ENCODE measurements around the gene TOE1.

Gene TOE1

DNA sequence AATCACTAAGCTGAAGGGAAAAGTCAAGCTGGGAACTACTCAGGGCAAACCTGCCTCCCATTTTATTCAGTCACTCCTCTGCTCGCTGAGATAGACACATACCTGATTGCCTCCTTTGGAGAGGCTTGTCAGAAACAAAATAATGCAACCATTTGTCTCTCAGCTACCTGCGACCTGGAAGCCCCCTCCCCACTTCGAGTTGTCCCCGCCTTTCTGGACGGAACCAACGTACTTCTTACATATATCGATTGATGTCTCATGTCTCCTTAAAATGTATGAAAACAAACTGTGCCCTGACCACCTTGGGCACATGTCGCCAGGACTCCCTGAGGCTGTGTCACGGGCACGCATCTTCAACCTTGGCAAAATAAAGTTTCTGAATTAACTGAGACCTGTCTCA is 34.7 kb upstream of the TOE1 start:
- TF ChIP-seq, protein P1, sequence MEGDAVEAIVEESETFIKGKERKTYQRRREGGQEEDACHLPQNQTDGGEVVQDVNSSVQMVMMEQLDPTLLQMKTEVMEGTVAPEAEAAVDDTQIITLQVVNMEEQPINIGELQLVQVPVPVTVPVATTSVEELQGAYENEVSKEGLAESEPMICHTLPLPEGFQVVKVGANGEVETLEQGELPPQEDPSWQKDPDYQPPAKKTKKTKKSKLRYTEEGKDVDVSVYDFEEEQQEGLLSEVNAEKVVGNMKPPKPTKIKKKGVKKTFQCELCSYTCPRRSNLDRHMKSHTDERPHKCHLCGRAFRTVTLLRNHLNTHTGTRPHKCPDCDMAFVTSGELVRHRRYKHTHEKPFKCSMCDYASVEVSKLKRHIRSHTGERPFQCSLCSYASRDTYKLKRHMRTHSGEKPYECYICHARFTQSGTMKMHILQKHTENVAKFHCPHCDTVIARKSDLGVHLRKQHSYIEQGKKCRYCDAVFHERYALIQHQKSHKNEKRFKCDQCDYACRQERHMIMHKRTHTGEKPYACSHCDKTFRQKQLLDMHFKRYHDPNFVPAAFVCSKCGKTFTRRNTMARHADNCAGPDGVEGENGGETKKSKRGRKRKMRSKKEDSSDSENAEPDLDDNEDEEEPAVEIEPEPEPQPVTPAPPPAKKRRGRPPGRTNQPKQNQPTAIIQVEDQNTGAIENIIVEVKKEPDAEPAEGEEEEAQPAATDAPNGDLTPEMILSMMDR (IDR thresholded peaks at IDR 0.05): no peak
- intact Hi-C loops (cut with DNase I; ENCODE audit: low total_unique reads): loop anchor here (10.0 kb wide), 1 partner anchor 520 kb away; the partner anchor contains the start of gene BEST4
- DNase-seq: peak in 1 of 2 donors; percentile 51
- Histone ChIP-seq H3K27ac (no peak overlapping the region), H3K4me3 (no peak overlapping the region), H3K4me1 (peaks cover 0 to 13% (median 8%) of the 10 kb centered on the region in 4 donors), H3K9me3 (no peaks in the 10 kb centered on the region), H3K27me3 (no peaks in the 10 kb centered on the region), H3K36me3 (no peaks in the 10 kb centered on the region)

DNA sequence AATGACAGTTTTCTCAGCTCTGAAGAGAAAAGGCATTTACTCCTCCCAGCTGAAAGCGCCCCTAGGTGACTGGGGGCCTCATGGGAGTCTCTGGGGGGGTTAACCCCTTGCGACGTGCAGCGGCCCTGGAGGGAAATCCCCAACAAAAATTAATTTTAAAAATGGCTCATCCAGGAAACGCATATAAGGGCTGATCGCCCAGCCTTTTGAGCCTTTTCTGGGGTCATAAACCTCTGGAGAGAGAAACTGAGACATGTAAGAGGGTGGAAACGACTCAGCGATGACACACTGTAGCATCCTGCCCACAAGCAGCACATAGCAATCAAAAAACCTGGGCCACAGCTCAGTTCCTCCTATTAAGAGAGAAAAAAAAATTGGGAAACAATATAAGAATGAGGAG is 33.7 kb upstream of the TOE1 start:
- no peak overlapping the region for H3K27ac ChIP-seq
- no peak for DNase-seq
- TF ChIP-seq, protein P1 (IDR thresholded peaks at IDR 0.05): no peak
- intact Hi-C loops (cut with DNase I; ENCODE audit: low total_unique reads): loop anchor here (10.0 kb wide), 1 partner anchor 522 kb away; the partner anchor contains the start of gene BEST4
- H3K4me1 ChIP-seq: peaks cover 0 to 13% (median 8%) of the 10 kb centered on the region in 4 donors
- H3K4me3 ChIP-seq: no peak overlapping the region
- no peaks in the 10 kb centered on the region for H3K36me3 ChIP-seq
- no peaks in the 10 kb centered on the region for H3K27me3 ChIP-seq
- H3K9me3 ChIP-seq: no peaks in the 10 kb centered on the region

DNA sequence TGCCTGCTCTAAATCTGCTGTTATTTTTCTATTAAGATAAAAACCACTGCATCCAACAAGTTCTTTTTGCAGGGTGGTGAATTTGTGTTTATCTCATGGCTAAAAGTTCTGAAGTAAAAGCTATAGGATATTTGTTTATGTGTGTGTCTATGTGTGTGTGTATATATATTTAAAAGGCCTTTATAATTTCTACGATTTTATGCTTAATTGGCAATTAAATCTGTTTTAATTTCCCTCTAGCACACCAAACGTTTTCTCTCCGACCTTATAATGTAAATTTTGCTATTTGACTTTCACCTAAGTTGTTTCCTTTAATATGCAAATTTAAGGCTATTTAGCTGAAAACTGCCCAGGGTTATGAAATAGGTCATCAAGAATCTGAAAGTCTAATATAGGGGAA is 33.1 kb upstream of the TOE1 start:
- TF ChIP-seq, protein P1 (IDR thresholded peaks at IDR 0.05): no peak
- intact Hi-C loops (cut with DNase I; ENCODE audit: low total_unique reads): loop anchor here (10.0 kb wide), 1 partner anchor 522 kb away; the partner anchor contains the start of gene BEST4
- Histone ChIP-seq H3K9me3 (no peaks in the 10 kb centered on the region), H3K27ac (no peak overlapping the region), H3K36me3 (no peaks in the 10 kb centered on the region), H3K4me3 (no peak overlapping the region), H3K4me1 (peaks cover 0 to 13% (median 8%) of the 10 kb centered on the region in 4 donors), H3K27me3 (no peaks in the 10 kb centered on the region)
- DNase-seq: no peak

DNA sequence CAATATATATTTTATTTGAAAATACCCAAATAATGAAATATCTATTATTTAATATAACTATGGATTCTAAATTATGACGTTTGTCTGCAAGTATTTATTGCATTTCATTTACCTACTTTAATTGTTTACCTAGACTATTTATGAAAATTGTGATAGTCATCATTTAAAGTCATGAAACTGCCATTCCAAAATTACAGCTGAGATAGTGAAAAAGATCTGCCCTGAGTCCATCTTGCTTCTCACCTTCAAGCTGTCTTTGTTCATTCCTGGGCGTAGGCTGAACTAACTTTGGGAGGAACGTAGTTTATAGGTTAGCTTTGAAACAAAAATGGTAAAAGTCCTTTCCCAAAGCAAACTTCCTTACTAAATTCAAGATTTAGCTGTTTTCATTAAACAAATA is 25.7 kb upstream of the TOE1 start:
- no peak overlapping the region for H3K27ac ChIP-seq
- no peaks in the 10 kb centered on the region for H3K4me1 ChIP-seq
- no peak overlapping the region for H3K4me3 ChIP-seq
- intact Hi-C loops (cut with DNase I; ENCODE audit: low total_unique reads): no loop called here
- no peak for DNase-seq
- H3K36me3 ChIP-seq: no peaks in the 10 kb centered on the region
- H3K27me3 ChIP-seq: no peaks in the 10 kb centered on the region
- TF ChIP-seq, protein P1 (IDR thresholded peaks at IDR 0.05): no peak
- no peaks in the 10 kb centered on the region for H3K9me3 ChIP-seq

DNA sequence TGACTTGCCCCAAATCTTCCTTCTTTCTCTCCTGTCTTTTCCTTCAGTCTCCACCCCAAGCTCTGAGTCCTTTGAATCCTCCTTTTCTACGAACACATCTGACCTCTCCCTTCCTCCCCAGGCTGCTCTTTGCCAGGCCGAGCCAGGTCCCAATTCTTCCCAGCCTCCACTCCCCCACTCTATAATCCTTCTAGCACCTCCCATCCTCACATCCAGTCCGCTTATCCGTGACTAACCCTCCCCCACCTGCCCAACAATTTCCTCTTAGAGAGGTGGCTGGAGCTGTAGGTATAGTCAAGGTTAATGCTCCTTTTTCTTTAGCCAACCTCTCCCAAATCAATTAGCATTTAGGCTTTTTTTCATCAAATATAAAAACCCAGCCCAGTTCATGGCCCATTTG is 22.8 kb upstream of the TOE1 start:
- Histone ChIP-seq H3K9me3 (no peaks in the 10 kb centered on the region), H3K4me1 (no peaks in the 10 kb centered on the region), H3K4me3 (no peak overlapping the region), H3K27me3 (no peaks in the 10 kb centered on the region), H3K27ac (no peak overlapping the region), H3K36me3 (no peaks in the 10 kb centered on the region)
- TF ChIP-seq, protein P1 (IDR thresholded peaks at IDR 0.05): no peak
- intact Hi-C loops (cut with DNase I; ENCODE audit: low total_unique reads): no loop called here
- peak in 1 of 2 donors; percentile 20 for DNase-seq

DNA sequence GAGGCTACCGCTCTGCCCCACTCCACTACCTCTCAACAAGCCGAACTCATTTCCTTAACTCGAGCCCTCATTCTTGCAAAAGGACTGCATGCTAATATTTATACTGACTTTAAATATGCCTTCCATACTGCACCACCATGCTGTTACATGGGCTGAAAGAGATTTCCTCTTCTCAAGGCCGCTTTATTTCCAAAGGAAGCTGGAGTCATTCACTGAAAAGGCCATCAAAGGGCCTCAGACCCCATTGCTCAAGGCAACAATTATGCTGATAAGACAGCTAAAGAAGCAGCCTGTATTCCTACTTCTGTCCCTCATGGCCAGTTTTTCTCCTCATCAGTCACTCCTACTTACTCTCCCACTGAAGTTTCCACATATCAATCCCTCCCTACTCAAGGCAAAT is 20.2 kb upstream of the TOE1 start:
- no peak for DNase-seq
- Histone ChIP-seq H3K36me3 (no peaks in the 10 kb centered on the region), H3K4me3 (no peak overlapping the region), H3K4me1 (no peaks in the 10 kb centered on the region), H3K9me3 (no peaks in the 10 kb centered on the region), H3K27me3 (no peaks in the 10 kb centered on the region), H3K27ac (no peak overlapping the region)
- TF ChIP-seq, protein P1 (IDR thresholded peaks at IDR 0.05): no peak
- intact Hi-C loops (cut with DNase I; ENCODE audit: low total_unique reads): no loop called here
